Kidney (tissue), 14 donors: ENCODE data around the gene ZNF511. TPM values are rescaled to one million over a fixed set of nuclear protein-coding genes. Genes with fewer than 3 reads are reported as not detected.

Experiments used
- DNase-seq, 5 donors: peaks; one replicate each; pipeline ENCODE4 v3.0.0-alpha.2; 2013 to 2020
- FAIRE-seq: peaks from 2 replicates; lab custom pipeline; 2012; peaks lifted over from hg19 to GRCh38; lab: Jason Lieb, UNC
- H3K27ac ChIP-seq, 2 donors: one replicate each; pipeline ENCODE4 v1.7.0; 2013; ENCODE audit warnings: low read depth in 2 of 2, low read length in 2 of 2, inconsistent platforms in 1 of 2
- H3K27me3 ChIP-seq: one replicate; pipeline ENCODE4 v1.7.1; 2013; ENCODE audit warnings: low read length, inconsistent platforms; ENCODE audit not compliant: control insufficient read depth, insufficient read depth
- H3K36me3 ChIP-seq, 3 donors: one replicate each; pipeline versions ENCODE4 v1.7.0 to v1.7.1; 2013; ENCODE audit warnings: low read length in 3 of 3, control low read depth in 1 of 3, inconsistent platforms in 1 of 3; ENCODE audit not compliant: insufficient read depth in 3 of 3, control insufficient read depth in 2 of 3
- H3K4me1 ChIP-seq, 3 donors: one replicate each; pipeline versions ENCODE4 v1.7.0 to v1.7.1; 2013; ENCODE audit warnings: low read length in 3 of 3, inconsistent platforms in 1 of 3, low read depth in 1 of 3; ENCODE audit not compliant: control insufficient read depth in 2 of 3, insufficient read depth in 2 of 3
- H3K4me3 ChIP-seq, 3 donors: one replicate each; pipeline versions ENCODE4 v1.7.0 to v1.8.1; 2013; ENCODE audit warnings: low read length in 3 of 3, control low read depth in 1 of 3, inconsistent platforms in 1 of 3
- H3K9ac ChIP-seq, 3 donors: one replicate each; pipeline versions ENCODE4 v1.7.0 to v1.7.1; 2013; ENCODE audit warnings: low read length in 3 of 3, control low read depth in 1 of 3, inconsistent platforms in 1 of 3
- H3K9me3 ChIP-seq, 3 donors: one replicate each; pipeline versions ENCODE4 v1.7.0 to v1.7.1; 2013; ENCODE audit warnings: low read length in 3 of 3, control low read depth in 1 of 3, inconsistent platforms in 1 of 3; ENCODE audit not compliant: control insufficient read depth in 2 of 3, insufficient read depth in 1 of 3
- CTCF ChIP-seq: IDR thresholded peaks from 3 replicates; pipeline ENCODE4 v1.5.1; 2012; ENCODE audit warnings: mild to moderate bottlenecking, moderate library complexity, borderline replicate concordance; ENCODE audit not compliant: insufficient read depth; ENCODE audit errors: extremely low read depth
- intact Hi-C: fragments of 100-400 bp; cut with DNase I; formaldehyde crosslinking; loops from one replicate; pipeline ENCODE4 v1.11.1; 2022
- polyA plus RNA-seq: library from polyadenylated mRNA; stranded (reverse); fragments of 350-450 nt; fragmentation: Illumina TruSeq; extraction: RNeasy Lipid Tissue Mini Kit (QIAGEN cat#74804); gene quantifications from one replicate; pipeline ENCODE4 v1.2.3, GENCODE V29; 2014; ENCODE audit warnings: low read depth, low replicate concordance; ENCODE audit not compliant: insufficient read depth
- total RNA-seq: library from RNA; stranded (reverse); fragmentation: NEBNext Ultra II Directional; extraction: Animal tissue kit (Norgen Biotek cat#: 25700); gene quantifications from one replicate; pipeline ENCODE4 v1.2.1, GENCODE V29; 2021
- donor health status: control.
- donor health status: control.
- donor health status: control.
- donor health status: control.
- donor health status: control.
- donor health status: DM: yes; HTN: yes; CAD: no.
- donor health status: Normal renal cell carcinoma (clear cell type).

Gene ZNF511
- total and polyA plus RNA-seq, 2 donors from 2014 or later = 35.6 to 50.7 TPM

DNA sequence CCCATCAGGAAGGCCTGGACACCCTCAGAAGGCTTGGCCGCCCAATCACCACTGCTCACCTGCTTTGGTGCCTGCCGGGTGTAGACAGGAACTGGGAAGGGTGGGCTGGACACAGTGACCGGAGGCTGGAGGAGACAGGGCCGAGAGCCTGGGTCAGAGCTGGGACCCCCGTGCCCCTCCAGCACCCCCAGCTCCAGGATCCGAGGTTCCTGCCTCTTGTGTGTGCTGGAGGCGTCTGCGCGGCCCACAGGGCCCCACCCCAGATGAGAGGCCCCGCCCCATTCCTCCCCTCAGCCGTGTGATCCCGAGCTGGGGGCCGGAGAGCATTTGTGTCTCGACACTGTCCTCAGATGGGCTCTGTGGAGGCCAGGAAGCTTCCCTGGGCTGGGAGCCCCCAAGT, 41.4 kb upstream of the ZNF511 start:
- Histone ChIP-seq H3K4me3 (no peak overlapping the region), H3K27ac (no peak overlapping the region), H3K36me3 (no peaks in the 10 kb centered on the region), H3K9ac (no peak overlapping the region), H3K4me1 (peaks cover 0 to 6% (median 0%) of the 10 kb centered on the region in 3 donors), H3K27me3 (no peaks in the 10 kb centered on the region), H3K9me3 (no peaks in the 10 kb centered on the region)
- DNase-seq (peak in 1 of 5 donors; percentile 73), FAIRE-seq (no peak)
- no peak for TF ChIP-seq CTCF
- intact Hi-C loops = no loop called here

DNA sequence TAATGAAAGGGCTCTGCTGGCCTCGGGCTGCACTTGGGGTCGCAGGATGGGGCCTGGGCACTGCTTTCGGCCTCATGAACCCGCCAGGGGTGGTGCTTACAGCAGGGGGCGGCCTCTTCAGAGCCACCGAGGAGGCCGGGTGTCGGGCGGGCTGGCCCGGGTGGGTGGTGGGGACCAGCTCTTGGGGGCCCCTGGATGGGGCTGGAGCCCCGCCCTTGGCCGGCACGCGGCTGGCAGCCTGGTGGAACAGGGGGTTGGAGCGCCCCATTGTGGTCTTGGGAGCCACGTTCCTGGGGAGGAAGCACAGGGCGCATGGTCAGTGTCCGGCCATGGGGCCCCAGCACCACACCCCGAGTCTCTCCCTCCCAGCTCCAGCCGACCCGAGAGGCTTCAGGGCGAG, 40.9 kb upstream of the ZNF511 start:
- no peaks in the 10 kb centered on the region for H3K36me3 ChIP-seq
- intact Hi-C loops = no loop called here
- no peak overlapping the region for H3K4me3 ChIP-seq
- peaks cover 0 to under 1% (median 0%) of the 10 kb centered on the region in 3 donors for H3K4me1 ChIP-seq
- H3K27ac ChIP-seq = no peak overlapping the region
- H3K9ac ChIP-seq = no peak overlapping the region
- no peak for FAIRE-seq
- peak in 1 of 5 donors; percentile 73 for DNase-seq
- no peaks in the 10 kb centered on the region for H3K27me3 ChIP-seq
- H3K9me3 ChIP-seq = no peaks in the 10 kb centered on the region
- no peak for TF ChIP-seq CTCF

- Histone ChIP-seq H3K9ac (no peak overlapping the region), H3K36me3 (no peaks in the 10 kb centered on the region), H3K4me3 (no peak overlapping the region), H3K27me3 (no peaks in the 10 kb centered on the region), H3K27ac (no peak overlapping the region), H3K9me3 (no peaks in the 10 kb centered on the region), H3K4me1 (no peaks in the 10 kb centered on the region)
- no peak for FAIRE-seq
- DNase-seq = peak in 1 of 5 donors; percentile 71
- intact Hi-C loops = no loop called here
- no peak for TF ChIP-seq CTCF
Observed at GRCh38 chr10:133268532-133268931, 40.2 kb upstream of the ZNF511 start.

DNA sequence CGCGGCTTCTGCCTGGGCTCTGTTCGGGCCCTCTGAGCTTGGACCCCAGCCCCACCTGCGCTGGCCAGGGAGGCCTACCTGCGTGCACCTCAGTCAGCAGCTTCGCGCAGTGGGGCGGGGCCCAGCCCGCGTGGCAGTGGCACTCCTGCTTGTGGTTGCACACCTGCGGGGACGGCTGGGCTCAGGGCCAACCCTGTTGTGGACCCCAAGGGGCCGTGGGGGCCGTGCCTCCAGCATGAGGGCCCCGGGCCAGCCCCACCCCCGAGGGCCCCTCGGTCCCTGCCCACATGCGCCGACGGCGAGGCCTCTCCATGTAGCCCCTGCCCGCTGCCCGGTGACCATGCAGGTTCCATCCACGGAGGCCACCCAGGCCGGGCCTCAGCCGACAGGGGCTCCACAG, 39.3 kb upstream of the ZNF511 start:
- Histone ChIP-seq H3K9me3 (no peaks in the 10 kb centered on the region), H3K9ac (no peak overlapping the region), H3K27me3 (no peaks in the 10 kb centered on the region), H3K36me3 (no peaks in the 10 kb centered on the region), H3K4me3 (no peak overlapping the region), H3K4me1 (no peaks in the 10 kb centered on the region), H3K27ac (no peak overlapping the region)
- FAIRE-seq = no peak
- intact Hi-C loops = no loop called here
- TF ChIP-seq CTCF = no peak
- DNase-seq = peak in 1 of 5 donors; percentile 78
